Mucosa of descending colon (tissue), 3 donors: ENCODE measurements around the gene PYM1. TPM values are rescaled to one million over a fixed set of nuclear protein-coding genes. Genes with fewer than 3 reads are reported as not detected.

ENCODE experiments used
- ATAC-seq: fragments of 200-7000 bp; cut with Tn5 transposase; one replicate; pipeline ENCODE4 v1.9.1; 2020; ENCODE audit warnings: mild to moderate bottlenecking, moderate library complexity
- DNase-seq, 3 donors: peaks; one replicate each; pipeline ENCODE4 v3.0.0-alpha.2; 2020
- H3K36me3 ChIP-seq: fragments of 200-600 bp; one replicate; pipeline ENCODE4 v1.8.0; 2021; ENCODE audit warnings: low read depth, mild to moderate bottlenecking
- H3K4me1 ChIP-seq: fragments of 200-600 bp; one replicate; pipeline ENCODE4 v1.8.0; 2021; ENCODE audit warnings: low read depth, mild to moderate bottlenecking
- H3K4me3 ChIP-seq: fragments of 200-600 bp; one replicate; pipeline ENCODE4 v1.8.0; 2021; ENCODE audit warnings: mild to moderate bottlenecking
- H3K9me3 ChIP-seq: fragments of 200-600 bp; one replicate; pipeline ENCODE4 v1.8.0; 2021; ENCODE audit warnings: mild to moderate bottlenecking
- intact Hi-C, 2 donors: fragments of 100-400 bp; cut with DNase I in 1 of 2; cut with micrococcal nuclease in 1 of 2; formaldehyde crosslinking; loops; one replicate each; pipeline versions ENCODE4 v1.11.0 to v1.11.1; 2022; cut with DNase I, micrococcal nuclease
- total RNA-seq, 3 donors: library from RNA; stranded (reverse); fragmentation: NEBNext Ultra II Directional in 2 of 3; extraction: Animal tissue kit (Norgen Biotek cat#: 25700) in 2 of 3; gene quantifications; one replicate each; pipeline versions ENCODE4 v1.2.1 to v1.2.4, GENCODE V29; 2021 to 2023
- TF ChIP-seq, protein P1 (sequence below): fragments of 200-600 bp; IDR thresholded peaks from one replicate; pipeline ENCODE4 v1.8.0; 2022; ENCODE audit warnings: antibody characterized with exemption, mild to moderate bottlenecking
- donor health status: DM: no; HTN: no; CAD: no; lungs with moderate emphysema.
- donor health status: DM: no; HTN: no; CAD: no.
- donor health status: DM: no; HTN: yes; CAD: no.

Gene PYM1
- total RNA-seq, 3 donors from 2014 or later, result 29.7 to 48.8 (median 45.7) TPM

DNA sequence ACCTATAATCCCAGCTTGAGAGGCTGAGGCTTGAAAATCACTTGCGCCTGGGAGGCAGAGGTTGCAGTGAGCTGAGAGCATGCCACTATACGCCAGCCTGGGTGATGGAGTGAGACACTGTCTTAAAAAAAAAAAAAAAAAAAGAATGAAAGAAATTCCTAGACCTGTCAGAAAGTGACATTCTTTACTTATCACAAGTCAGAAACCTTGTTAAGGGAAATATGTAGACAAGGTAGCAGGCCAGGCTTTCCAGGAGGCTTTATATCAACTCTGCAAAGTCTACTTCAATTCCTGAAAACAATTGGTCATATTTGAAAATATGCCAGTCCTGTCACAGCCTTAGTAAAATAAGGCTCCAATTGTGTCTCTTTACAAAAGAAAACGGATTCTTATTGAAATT is 65.8 kb downstream of the PYM1 start:
- ATAC-seq (no peak), DNase-seq (no peak)
- TF ChIP-seq, protein P1, sequence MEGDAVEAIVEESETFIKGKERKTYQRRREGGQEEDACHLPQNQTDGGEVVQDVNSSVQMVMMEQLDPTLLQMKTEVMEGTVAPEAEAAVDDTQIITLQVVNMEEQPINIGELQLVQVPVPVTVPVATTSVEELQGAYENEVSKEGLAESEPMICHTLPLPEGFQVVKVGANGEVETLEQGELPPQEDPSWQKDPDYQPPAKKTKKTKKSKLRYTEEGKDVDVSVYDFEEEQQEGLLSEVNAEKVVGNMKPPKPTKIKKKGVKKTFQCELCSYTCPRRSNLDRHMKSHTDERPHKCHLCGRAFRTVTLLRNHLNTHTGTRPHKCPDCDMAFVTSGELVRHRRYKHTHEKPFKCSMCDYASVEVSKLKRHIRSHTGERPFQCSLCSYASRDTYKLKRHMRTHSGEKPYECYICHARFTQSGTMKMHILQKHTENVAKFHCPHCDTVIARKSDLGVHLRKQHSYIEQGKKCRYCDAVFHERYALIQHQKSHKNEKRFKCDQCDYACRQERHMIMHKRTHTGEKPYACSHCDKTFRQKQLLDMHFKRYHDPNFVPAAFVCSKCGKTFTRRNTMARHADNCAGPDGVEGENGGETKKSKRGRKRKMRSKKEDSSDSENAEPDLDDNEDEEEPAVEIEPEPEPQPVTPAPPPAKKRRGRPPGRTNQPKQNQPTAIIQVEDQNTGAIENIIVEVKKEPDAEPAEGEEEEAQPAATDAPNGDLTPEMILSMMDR, result no peak
- intact Hi-C loops, result no loop called here
- Histone ChIP-seq H3K9me3 (peaks cover 10% of the 10 kb centered on the region), H3K4me1 (no peaks in the 10 kb centered on the region), H3K4me3 (no peak overlapping the region), H3K36me3 (no peaks in the 10 kb centered on the region)

DNA sequence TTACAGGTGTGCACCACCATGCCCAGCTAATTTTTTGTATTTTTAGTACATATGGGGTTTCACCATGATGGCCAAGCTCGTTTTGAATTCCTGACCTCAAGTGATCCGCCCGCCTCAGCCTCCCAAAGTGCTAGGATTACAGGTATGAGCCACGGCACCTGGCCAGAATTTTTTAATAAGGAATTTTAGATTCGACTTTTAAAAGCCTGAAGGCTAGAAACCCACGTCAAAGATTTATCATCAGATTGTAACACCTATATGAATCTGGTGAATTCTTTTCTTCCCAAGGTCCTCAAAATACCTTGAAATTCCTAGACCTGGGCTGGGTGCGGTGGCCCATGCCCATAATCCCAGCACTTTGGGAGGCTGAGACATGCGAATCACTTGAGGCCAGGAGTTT is 66.3 kb downstream of the PYM1 start:
- no peak overlapping the region for H3K4me3 ChIP-seq
- TF ChIP-seq, protein P1, result no peak
- no peaks in the 10 kb centered on the region for H3K36me3 ChIP-seq
- no peak for DNase-seq
- no peaks in the 10 kb centered on the region for H3K4me1 ChIP-seq
- H3K9me3 ChIP-seq, result peaks cover 10% of the 10 kb centered on the region
- no peak for ATAC-seq
- intact Hi-C loops, result no loop called here

DNA sequence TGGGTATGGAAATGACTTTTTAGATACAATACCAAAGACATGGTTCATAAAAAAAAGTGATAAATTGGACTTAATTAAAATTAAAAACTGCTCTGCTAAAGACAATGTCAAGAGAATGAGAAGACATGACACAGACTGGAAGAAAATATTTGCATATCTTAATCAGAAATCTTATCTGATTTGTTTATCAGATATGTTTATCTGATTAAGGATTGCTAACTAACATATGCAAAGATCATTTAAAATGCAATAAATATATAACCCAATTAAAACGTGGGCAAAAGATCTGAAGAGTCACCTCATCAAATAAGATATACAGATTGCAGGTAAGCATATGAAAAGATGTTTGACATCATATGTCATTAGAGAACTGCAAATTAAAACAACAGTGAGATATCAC is 75.0 kb downstream of the PYM1 start:
- Histone ChIP-seq H3K4me3 (no peak overlapping the region), H3K9me3 (no peaks in the 10 kb centered on the region), H3K4me1 (no peaks in the 10 kb centered on the region), H3K36me3 (no peaks in the 10 kb centered on the region)
- ATAC-seq (no peak), DNase-seq (no peak)
- TF ChIP-seq, protein P1, result no peak
- intact Hi-C loops, result no loop called here

Other genes with a start within 250 kb of the PYM1 start
- gene ITGA7, start 220.0 kb downstream of the PYM1 start, total RNA-seq, result 100 to 1,000 TPM in 1 of 3 donors, 10 to 100 TPM in 2; 16.5 to 449 (median 46.0) TPM
- gene BLOC1S1, start 211.8 kb downstream of the PYM1 start, total RNA-seq, result 100 to 1,000 TPM; 201 to 285 (median 241) TPM
- gene RDH5, start 207.5 kb downstream of the PYM1 start, total RNA-seq, result 10 to 100 TPM; 21.5 to 48.1 (median 35.8) TPM
- gene CD63, start 198.9 kb downstream of the PYM1 start, total RNA-seq, result 1,000 to 10,000 TPM in 2 of 3 donors, 100 to 1,000 TPM in 1; 992 to 1,177 (median 1,016) TPM
- 10 to 100 TPM in 1 of 3 donors, 1 to 10 TPM in 2; 1.0 to 13.8 (median 2.8) TPM for gene GDF11, start 184.8 kb downstream of the PYM1 start, total RNA-seq
- gene SARNP, start 110.2 kb downstream of the PYM1 start, total RNA-seq, result 10 to 100 TPM; 38.7 to 45.9 (median 41.3) TPM
- 10 to 100 TPM; 42.1 to 97.8 (median 74.2) TPM for gene ORMDL2, start 109.9 kb downstream of the PYM1 start, total RNA-seq
- 10 to 100 TPM; 26.6 to 30.8 (median 27.7) TPM for gene DNAJC14, start 98.3 kb downstream of the PYM1 start, total RNA-seq
- gene MMP19, start 85.0 kb downstream of the PYM1 start, total RNA-seq, result 1 to 10 TPM; 1.7 to 6.6 (median 5.0) TPM
- 100 to 1,000 TPM in 1 of 3 donors, 10 to 100 TPM in 2; 82.6 to 148 (median 97.0) TPM for gene DGKA, start 3.3 kb upstream of the PYM1 start, total RNA-seq
- 1 to 10 TPM; 1.3 to 4.4 (median 3.4) TPM for gene PMEL, start 38.1 kb upstream of the PYM1 start, total RNA-seq
- gene CDK2, start 38.9 kb upstream of the PYM1 start, total RNA-seq, result 10 to 100 TPM; 17.1 to 22.1 (median 20.8) TPM
- 100 to 1,000 TPM; 131 to 179 (median 173) TPM for gene RAB5B, start 46.2 kb upstream of the PYM1 start, total RNA-seq
- 10 to 100 TPM; 29.2 to 32.0 (median 30.4) TPM for gene SUOX, start 69.4 kb upstream of the PYM1 start, total RNA-seq
- gene IKZF4, start 93.1 kb upstream of the PYM1 start, total RNA-seq, result 1 to 10 TPM; 3.5 to 9.1 (median 7.2) TPM
- gene RPS26, start 114.0 kb upstream of the PYM1 start, total RNA-seq, result 10 to 100 TPM; 28.8 to 81.1 (median 34.5) TPM
- gene ERBB3, start 152.3 kb upstream of the PYM1 start, total RNA-seq, result 100 to 1,000 TPM; 136 to 423 (median 212) TPM
- 10 to 100 TPM; 61.7 to 94.9 (median 90.3) TPM for gene PA2G4, start 176.7 kb upstream of the PYM1 start, total RNA-seq
- 1,000 to 10,000 TPM; 2,763 to 3,198 (median 3,152) TPM for gene RPL41, start 188.7 kb upstream of the PYM1 start, total RNA-seq
- 10 to 100 TPM in 1 of 3 donors, 1 to 10 TPM in 2; 5.0 to 11.8 (median 5.4) TPM for gene ZC3H10, start 190.4 kb upstream of the PYM1 start, total RNA-seq
- 10 to 100 TPM; 44.9 to 75.7 (median 52.0) TPM for gene ESYT1, start 200.4 kb upstream of the PYM1 start, total RNA-seq
- 10 to 100 TPM; 13.0 to 39.8 (median 22.7) TPM for gene MYL6B, start 224.7 kb upstream of the PYM1 start, total RNA-seq
- gene MYL6, start 230.5 kb upstream of the PYM1 start, total RNA-seq, result 1,000 to 10,000 TPM; 1,884 to 3,185 (median 1,894) TPM